Trophoblast cell (in vitro differentiated cells and primary cell): Measurements from ENCODE around the gene ELAVL1.

Experiments
- DNase-seq, 2 donors: peaks; one replicate each; pipeline ENCODE4 v3.0.0-alpha.2; 2016
- H2AFZ ChIP-seq: 2 replicates; pipeline ENCODE4 v1.6.1; 2013; ENCODE audit warnings: low read length, moderate library complexity, mild to moderate bottlenecking; ENCODE audit not compliant: insufficient read depth, poor library complexity
- H2AK5ac ChIP-seq: 2 replicates; pipeline ENCODE4 v1.6.1; 2013; ENCODE audit warnings: mild to moderate bottlenecking, low read length
- H2BK120ac ChIP-seq: 2 replicates; pipeline ENCODE4 v1.6.1; 2013; ENCODE audit warnings: low read length, mild to moderate bottlenecking, moderate library complexity; ENCODE audit not compliant: insufficient read depth, poor library complexity
- H2BK12ac ChIP-seq: 2 replicates; pipeline ENCODE4 v1.6.1; 2013; ENCODE audit warnings: mild to moderate bottlenecking, low read length, moderate library complexity
- H2BK5ac ChIP-seq: 2 replicates; pipeline ENCODE4 v1.6.1; 2013; ENCODE audit warnings: low read length, low read depth, moderate library complexity, mild to moderate bottlenecking; ENCODE audit not compliant: poor library complexity
- H3K14ac ChIP-seq: 2 replicates; pipeline ENCODE4 v1.6.1; 2013; ENCODE audit warnings: mild to moderate bottlenecking, low read length
- H3K18ac ChIP-seq: 2 replicates; pipeline ENCODE4 v1.6.1; 2013; ENCODE audit warnings: mild to moderate bottlenecking, low read length
- H3K23ac ChIP-seq: 2 replicates; pipeline ENCODE4 v1.6.1; 2013; ENCODE audit warnings: low read length
- H3K27ac ChIP-seq: 2 replicates; pipeline ENCODE4 v1.5.1; 2013; ENCODE audit warnings: low read depth, mild to moderate bottlenecking, inconsistent platforms, low read length, moderate library complexity
- H3K27me3 ChIP-seq: 2 replicates; pipeline ENCODE4 v1.6.1; 2013; ENCODE audit warnings: inconsistent platforms, mild to moderate bottlenecking, low read length, moderate library complexity; ENCODE audit not compliant: insufficient read depth
- H3K36me3 ChIP-seq, 2 experiments: 1 replicate in 1 of 2; 2 replicates in 1 of 2; pipeline ENCODE4 v1.6.1; 2013; ENCODE audit warnings: low read length in 2 of 2, mild to moderate bottlenecking in 2 of 2, moderate library complexity in 1 of 2; ENCODE audit not compliant: insufficient read depth in 2 of 2, control insufficient read depth in 1 of 2
- H3K4ac ChIP-seq: 2 replicates; pipeline ENCODE4 v1.6.1; 2013; ENCODE audit warnings: low read depth, mild to moderate bottlenecking, low read length, moderate library complexity
- H3K4me1 ChIP-seq, 2 experiments: 1 replicate in 1 of 2; 2 replicates in 1 of 2; pipeline ENCODE4 v1.6.1; 2013; ENCODE audit warnings: low read length in 2 of 2, mild to moderate bottlenecking in 2 of 2, moderate library complexity in 1 of 2; ENCODE audit not compliant: insufficient read depth in 2 of 2, control insufficient read depth in 1 of 2
- H3K4me2 ChIP-seq: 2 replicates; pipeline ENCODE4 v1.6.1; 2013; ENCODE audit warnings: inconsistent platforms, mild to moderate bottlenecking, low read length, moderate library complexity
- H3K4me3 ChIP-seq: 2 replicates; pipeline ENCODE4 v1.5.1; 2013; ENCODE audit warnings: mild to moderate bottlenecking, low read depth, low read length, inconsistent platforms
- H3K79me1 ChIP-seq: one replicate; pipeline ENCODE4 v1.6.1; 2013; ENCODE audit warnings: low read length
- H3K79me2 ChIP-seq: 2 replicates; pipeline ENCODE4 v1.6.1; 2013; ENCODE audit warnings: low read length, mild to moderate bottlenecking; ENCODE audit not compliant: control insufficient read depth, insufficient read depth, poor library complexity
- H3K9ac ChIP-seq: 2 replicates; pipeline ENCODE4 v1.6.1; 2013; ENCODE audit warnings: mild to moderate bottlenecking, low read length
- H3K9me3 ChIP-seq: 2 replicates; pipeline ENCODE4 v1.6.1; 2013; ENCODE audit warnings: low read depth, mild to moderate bottlenecking, control low read depth, inconsistent platforms, low read length; ENCODE audit not compliant: insufficient read depth
- H4K12ac ChIP-seq: 2 replicates; pipeline ENCODE4 v1.6.1; 2013; ENCODE audit warnings: low read depth, mild to moderate bottlenecking, low read length, moderate library complexity
- H4K8ac ChIP-seq: 2 replicates; pipeline ENCODE4 v1.6.1; 2013; ENCODE audit warnings: low read depth, mild to moderate bottlenecking, low read length, moderate library complexity
- H4K91ac ChIP-seq: one replicate; pipeline ENCODE4 v1.6.1; 2013; ENCODE audit warnings: low read depth, mild to moderate bottlenecking, low read length, moderate library complexity
- WGBS: extraction: QIAGEN DNeasy Blood & Tissue Kit; methylation state at CpG from one replicate; pipeline ENCODE4 v1.1.7; 2013; ENCODE audit warnings: missing lambda C conversion rate; ENCODE audit not compliant: insufficient read length, insufficient coverage; ENCODE audit errors: extremely low coverage; 5-methylcytosine and 5-hydroxymethylcytosine counted together

ELAVL1 gene

GRCh38 chr19:7968796-7969554 lies 36.5 kb downstream of the ELAVL1 start:
- no peak overlapping the region for H3K4me3 ChIP-seq
- whole genome bisulfite sequencing: no CpG with 5 or more reads among the region's 20 CpGs
- H3K27ac ChIP-seq: no peak overlapping the region

GRCh38 chr19:7968008-7968795 lies 37.2 kb downstream of the ELAVL1 start:
- peaks cover 68 to 69% of the 10 kb centered on the region in 2 experiments for H3K36me3 ChIP-seq

More at GRCh38 chr19:7968796-7969554, 36.5 kb downstream of the ELAVL1 start:
- no peak overlapping the region for H4K8ac ChIP-seq
- no peak overlapping the region for H3K23ac ChIP-seq
- H2BK5ac ChIP-seq: no peak overlapping the region
- peaks cover 4 to 11% of the 10 kb centered on the region in 2 experiments for H3K4me1 ChIP-seq
- H2AK5ac ChIP-seq: no peak overlapping the region
- peaks cover 68 to 69% of the 10 kb centered on the region in 2 experiments for H3K36me3 ChIP-seq
- no peaks in the 10 kb centered on the region for H3K27me3 ChIP-seq
- no peak overlapping the region for H3K4me2 ChIP-seq
- H3K4ac ChIP-seq: no peak overlapping the region
- no peak overlapping the region for H4K12ac ChIP-seq
- H2AFZ ChIP-seq: no peak overlapping the region
- no peaks in the 10 kb centered on the region for H3K79me2 ChIP-seq
- peaks cover 4% of the 10 kb centered on the region for H3K79me1 ChIP-seq
- no peak overlapping the region for H3K9ac ChIP-seq
- no peaks in the 10 kb centered on the region for H3K9me3 ChIP-seq
- no peak overlapping the region for H3K18ac ChIP-seq
- peak in 1 of 2 donors; percentile 14 for DNase-seq
- no peak overlapping the region for H4K91ac ChIP-seq
- no peak overlapping the region for H3K14ac ChIP-seq
- no peak overlapping the region for H2BK12ac ChIP-seq
- H2BK120ac ChIP-seq: no peak overlapping the region

GRCh38 chr19:7965921-7966665 lies 39.3 kb downstream of the ELAVL1 start:
- Histone ChIP-seq H2BK5ac (peak overlapping the region; percentile 60), H3K4ac (no peak overlapping the region), H4K12ac (no peak overlapping the region), H4K91ac (peak overlapping the region; percentile 59), H3K79me2 (no peaks in the 10 kb centered on the region), H3K4me1 (peaks cover 4 to 11% of the 10 kb centered on the region in 2 experiments), H2BK120ac (peak overlapping the region; percentile 28), H3K36me3 (peaks cover 62 to 69% of the 10 kb centered on the region in 2 experiments), H3K18ac (peak overlapping the region; percentile 68), H4K8ac (peak overlapping the region; percentile 22), H3K23ac (no peak overlapping the region), H3K79me1 (peaks cover 4% of the 10 kb centered on the region), H3K27ac (peak overlapping the region; percentile 89), H3K9ac (peak overlapping the region; percentile 17), H3K27me3 (no peaks in the 10 kb centered on the region), H2AK5ac (peak overlapping the region; percentile 75), H2BK12ac (peak overlapping the region; percentile 65), H3K4me2 (peak overlapping the region; percentile 42), H3K9me3 (no peaks in the 10 kb centered on the region), H2AFZ (no peak overlapping the region), H3K4me3 (no peak overlapping the region), H3K14ac (peak overlapping the region; percentile 72)
- no CpG with 5 or more reads among the region's 12 CpGs for WGBS
- DNase-seq: peak; percentile 87

More at GRCh38 chr19:7968008-7968795, 37.2 kb downstream of the ELAVL1 start:
- Histone ChIP-seq H3K4me3 (no peak overlapping the region), H3K4ac (no peak overlapping the region), H3K4me1 (peaks cover 4 to 11% of the 10 kb centered on the region in 2 experiments), H3K79me2 (no peaks in the 10 kb centered on the region), H4K12ac (no peak overlapping the region), H3K9me3 (no peaks in the 10 kb centered on the region), H3K14ac (no peak overlapping the region), H4K8ac (no peak overlapping the region), H3K9ac (no peak overlapping the region), H3K27me3 (no peaks in the 10 kb centered on the region), H4K91ac (no peak overlapping the region), H2BK5ac (no peak overlapping the region), H2AK5ac (no peak overlapping the region), H2BK120ac (no peak overlapping the region), H2AFZ (no peak overlapping the region), H2BK12ac (no peak overlapping the region), H3K79me1 (peaks cover 4% of the 10 kb centered on the region), H3K4me2 (no peak overlapping the region), H3K18ac (no peak overlapping the region), H3K27ac (no peak overlapping the region), H3K23ac (no peak overlapping the region)
- whole genome bisulfite sequencing: no CpG with 5 or more reads among the region's 15 CpGs
- no peak for DNase-seq

- H3K9ac ChIP-seq: no peak overlapping the region
- H4K12ac ChIP-seq: no peak overlapping the region
- no peak overlapping the region for H2BK120ac ChIP-seq
- no peak overlapping the region for H3K4me3 ChIP-seq
- peak overlapping the region; percentile 89 for H3K27ac ChIP-seq
- no peaks in the 10 kb centered on the region for H3K9me3 ChIP-seq
- peaks cover 59 to 69% of the 10 kb centered on the region in 2 experiments for H3K36me3 ChIP-seq
- peak overlapping the region; percentile 22 for H4K8ac ChIP-seq
- no peak overlapping the region for H2AFZ ChIP-seq
- peak overlapping the region; percentile 60 for H2BK5ac ChIP-seq
- no peak overlapping the region for H3K23ac ChIP-seq
- peak overlapping the region; percentile 75 for H2AK5ac ChIP-seq
- peaks cover 4% of the 10 kb centered on the region for H3K79me1 ChIP-seq
- H3K4me1 ChIP-seq: peaks cover 4 to 11% of the 10 kb centered on the region in 2 experiments
- no peak overlapping the region for H3K4ac ChIP-seq
- DNase-seq: peak in 1 of 2 donors; percentile 46
- no CpG with 5 or more reads among the region's 12 CpGs for WGBS
- H3K27me3 ChIP-seq: no peaks in the 10 kb centered on the region
- H3K14ac ChIP-seq: peak overlapping the region; percentile 72
- H4K91ac ChIP-seq: peak overlapping the region; percentile 59
- peak overlapping the region; percentile 65 for H2BK12ac ChIP-seq
- no peaks in the 10 kb centered on the region for H3K79me2 ChIP-seq
- peak overlapping the region; percentile 42 for H3K4me2 ChIP-seq
- H3K18ac ChIP-seq: peak overlapping the region; percentile 68
Observed at GRCh38 chr19:7965259-7965841, 40.1 kb downstream of the ELAVL1 start.
